Upper lobe of right lung (tissue), 1 donor: ENCODE data around the gene VENTX. TPM values are rescaled to one million over a fixed set of nuclear protein-coding genes. Genes with fewer than 3 reads are reported as not detected.

Experiments used
- ATAC-seq: fragments of 200-7000 bp; cut with Tn5 transposase; one replicate; pipeline ENCODE4 v1.9.1; 2020; ENCODE audit warnings: mild to moderate bottlenecking, moderate library complexity
- DNase-seq: peaks from one replicate; pipeline ENCODE4 v3.0.0-alpha.2; 2020
- H3K27ac ChIP-seq: fragments of 200-600 bp; one replicate; pipeline ENCODE4 v1.8.0; 2022
- H3K27me3 ChIP-seq: fragments of 200-600 bp; one replicate; pipeline ENCODE4 v1.8.0; 2022; ENCODE audit warnings: mild to moderate bottlenecking
- H3K36me3 ChIP-seq: fragments of 200-600 bp; one replicate; pipeline ENCODE4 v1.8.0; 2022
- H3K4me1 ChIP-seq: fragments of 200-600 bp; one replicate; pipeline ENCODE4 v1.8.0; 2022
- H3K4me3 ChIP-seq: fragments of 200-600 bp; one replicate; pipeline ENCODE4 v1.8.0; 2022; ENCODE audit warnings: mild to moderate bottlenecking
- H3K9me3 ChIP-seq: fragments of 200-600 bp; one replicate; pipeline ENCODE4 v1.8.0; 2022
- CTCF ChIP-seq: fragments of 200-600 bp; IDR thresholded peaks from one replicate; pipeline ENCODE4 v1.8.0; 2022; ENCODE audit warnings: antibody characterized with exemption
- intact Hi-C: fragments of 100-400 bp; cut with DNase I; formaldehyde crosslinking; loops from one replicate; pipeline ENCODE4 v1.11.0; 2022
- total RNA-seq: library from RNA; stranded (reverse); fragmentation: NEBNext Ultra II Directional; extraction: Animal tissue kit (Norgen Biotek cat#: 25700); gene quantifications from one replicate; pipeline ENCODE4 v1.2.1, GENCODE V29; 2021
- donor health status: DM: no; HTN: yes; CAD: no; lungs with severe emphysema.

The VENTX gene
- total RNA-seq, 1 donor from 2014 or later, result 3.4 TPM

- H3K36me3 ChIP-seq, result no peaks in the 10 kb centered on the region
- ATAC-seq (no peak), DNase-seq (no peak)
- no peak for TF ChIP-seq CTCF
- peaks cover 7% of the 10 kb centered on the region for H3K27me3 ChIP-seq
- H3K4me1 ChIP-seq, result peaks cover 19% of the 10 kb centered on the region
- no peak overlapping the region for H3K27ac ChIP-seq
- no peaks in the 10 kb centered on the region for H3K9me3 ChIP-seq
- H3K4me3 ChIP-seq, result no peak overlapping the region
- intact Hi-C loops, result no loop called here
These were observed 34.8 kb downstream of the VENTX start for GRCh38 chr10:133272301-133272963.

GRCh38 chr10:133272964-133273420 is 35.3 kb downstream of the VENTX start:
- Histone ChIP-seq H3K4me3 (no peak overlapping the region), H3K27ac (no peak overlapping the region), H3K27me3 (peaks cover 7% of the 10 kb centered on the region), H3K9me3 (no peaks in the 10 kb centered on the region), H3K4me1 (peaks cover 25% of the 10 kb centered on the region), H3K36me3 (no peaks in the 10 kb centered on the region)
- TF ChIP-seq CTCF, result no peak
- intact Hi-C loops, result no loop called here
- no peak for DNase-seq
- no peak for ATAC-seq

- DNase-seq (no peak), ATAC-seq (no peak)
- Histone ChIP-seq H3K4me1 (peaks cover 31% of the 10 kb centered on the region), H3K27me3 (peaks cover 7% of the 10 kb centered on the region), H3K27ac (no peak overlapping the region), H3K36me3 (no peaks in the 10 kb centered on the region), H3K4me3 (no peak overlapping the region), H3K9me3 (no peaks in the 10 kb centered on the region)
- intact Hi-C loops, result no loop called here
- no peak for TF ChIP-seq CTCF
These were observed 36.0 kb downstream of the VENTX start for GRCh38 chr10:133273534-133274143.

GRCh38 chr10:133274751-133275683 is 37.4 kb downstream of the VENTX start:
- no peaks in the 10 kb centered on the region for H3K9me3 ChIP-seq
- H3K27ac ChIP-seq, result no peak overlapping the region
- peaks cover 6% of the 10 kb centered on the region for H3K36me3 ChIP-seq
- peaks cover 38% of the 10 kb centered on the region for H3K4me1 ChIP-seq
- H3K27me3 ChIP-seq, result peaks cover 7% of the 10 kb centered on the region
- DNase-seq (no peak), ATAC-seq (peak; percentile 2)
- intact Hi-C loops, result no loop called here
- H3K4me3 ChIP-seq, result peak overlapping the region; percentile 45
- TF ChIP-seq CTCF, result no peak

- no peak for DNase-seq
- no peak for ATAC-seq
- H3K4me1 ChIP-seq, result peaks cover 38% of the 10 kb centered on the region
- intact Hi-C loops, result no loop called here
- peak overlapping the region; percentile 30 for H3K27ac ChIP-seq
- peak overlapping the region; percentile 45 for H3K4me3 ChIP-seq
- TF ChIP-seq CTCF, result no peak
- H3K27me3 ChIP-seq, result peaks cover 7% of the 10 kb centered on the region
- H3K36me3 ChIP-seq, result peaks cover 9% of the 10 kb centered on the region
- no peaks in the 10 kb centered on the region for H3K9me3 ChIP-seq
These were observed 38.0 kb downstream of the VENTX start for GRCh38 chr10:133275684-133276092.
